H9 (cell line): ENCODE measurements around the gene DBNL. TPM values are rescaled to one million over a fixed set of nuclear protein-coding genes. Genes with fewer than 3 reads are reported as not detected.

ENCODE experiments used
- DNase-seq: peaks from one replicate; pipeline ENCODE4 v3.0.0-alpha.2; 2017
- H2AFZ ChIP-seq: one replicate; pipeline ENCODE4 v1.6.1; 2013; ENCODE audit warnings: mild to moderate bottlenecking, low read length, control low read depth, moderate library complexity
- H2AK5ac ChIP-seq: 2 replicates; pipeline ENCODE4 v1.6.1; 2013; ENCODE audit warnings: low read length, control low read depth, mixed read lengths; ENCODE audit not compliant: insufficient read length
- H2BK120ac ChIP-seq: one replicate; pipeline ENCODE4 v1.6.1; 2013; ENCODE audit warnings: low read depth, mild to moderate bottlenecking, low read length, control low read depth, inconsistent platforms; ENCODE audit not compliant: poor library complexity, severe bottlenecking
- H2BK12ac ChIP-seq: 2 replicates; pipeline ENCODE4 v1.6.1; 2013; ENCODE audit warnings: low read length, control low read depth, mixed read lengths, low read depth; ENCODE audit not compliant: insufficient read length
- H2BK15ac ChIP-seq: 2 replicates; pipeline ENCODE4 v1.6.1; 2013; ENCODE audit warnings: low read depth, low read length, control low read depth
- H2BK20ac ChIP-seq: one replicate; pipeline ENCODE4 v1.6.1; 2013; ENCODE audit warnings: low read depth, mild to moderate bottlenecking, low read length, control low read depth, inconsistent platforms; ENCODE audit not compliant: poor library complexity, severe bottlenecking
- H2BK5ac ChIP-seq: 2 replicates; pipeline ENCODE4 v1.6.1; 2013; ENCODE audit warnings: low read length, control low read depth, mixed read lengths; ENCODE audit not compliant: insufficient read length
- H3K14ac ChIP-seq: 2 replicates; pipeline ENCODE4 v1.6.1; 2013; ENCODE audit warnings: low read length, control low read depth; ENCODE audit not compliant: insufficient read depth
- H3K18ac ChIP-seq: 2 replicates; pipeline ENCODE4 v1.6.1; 2013; ENCODE audit warnings: low read depth, mild to moderate bottlenecking, mixed read lengths, low read length, control low read depth; ENCODE audit not compliant: insufficient read length
- H3K23ac ChIP-seq: 2 replicates; pipeline ENCODE4 v1.6.1; 2013; ENCODE audit warnings: low read length, control low read depth, mixed read lengths, low read depth; ENCODE audit not compliant: insufficient read length
- H3K23me2 ChIP-seq: 2 replicates; pipeline ENCODE4 v1.6.1; 2013; ENCODE audit warnings: low read depth, mild to moderate bottlenecking, mixed read lengths, low read length, control low read depth; ENCODE audit not compliant: insufficient read length, poor library complexity, severe bottlenecking
- H3K27ac ChIP-seq: 2 replicates; pipeline ENCODE4 v1.5.1; 2013; ENCODE audit warnings: low read length, control low read depth, mixed read lengths, low read depth; ENCODE audit not compliant: insufficient read length
- H3K27me3 ChIP-seq: 2 replicates; pipeline ENCODE4 v1.6.1; 2013; ENCODE audit warnings: low read length, control low read depth, inconsistent platforms; ENCODE audit not compliant: insufficient read depth
- H3K4ac ChIP-seq: 2 replicates; pipeline ENCODE4 v1.6.1; 2013; ENCODE audit warnings: low read depth, mild to moderate bottlenecking, control low read depth, inconsistent platforms, low read length, moderate library complexity
- H3K4me1 ChIP-seq: 2 replicates; pipeline ENCODE4 v1.6.1; 2013; ENCODE audit warnings: low read length, control low read depth, inconsistent platforms; ENCODE audit not compliant: insufficient read depth
- H3K4me2 ChIP-seq: 2 replicates; pipeline ENCODE4 v1.6.1; 2013; ENCODE audit warnings: low read length, control low read depth, mixed read lengths; ENCODE audit not compliant: insufficient read length, insufficient read depth
- H3K56ac ChIP-seq: 2 replicates; pipeline ENCODE4 v1.6.1; 2013; ENCODE audit warnings: low read depth, mild to moderate bottlenecking, mixed read lengths, low read length, control low read depth; ENCODE audit not compliant: insufficient read length
- H3K79me1 ChIP-seq: 2 replicates; pipeline ENCODE4 v1.6.1; 2013; ENCODE audit warnings: low read depth, mild to moderate bottlenecking, moderate library complexity, low read length, control low read depth, inconsistent platforms; ENCODE audit not compliant: insufficient read depth, poor library complexity, severe bottlenecking
- H3K79me2 ChIP-seq: 2 replicates; pipeline ENCODE4 v1.6.1; 2013; ENCODE audit warnings: low read length, control low read depth, inconsistent platforms; ENCODE audit not compliant: insufficient read depth
- H3K9ac ChIP-seq: 2 replicates; pipeline ENCODE4 v1.6.1; 2013; ENCODE audit warnings: low read length, control low read depth, mixed read lengths; ENCODE audit not compliant: insufficient read length; ENCODE audit errors: extremely low read depth
- H3K9me3 ChIP-seq: one replicate; pipeline ENCODE4 v1.6.1; 2013; ENCODE audit warnings: low read depth, low read length, inconsistent platforms; ENCODE audit not compliant: control insufficient read depth
- H3T11ph ChIP-seq: one replicate; pipeline ENCODE4 v1.6.1; 2013; ENCODE audit warnings: mild to moderate bottlenecking, low read length, control low read depth, inconsistent platforms
- H4K20me1 ChIP-seq: one replicate; pipeline ENCODE4 v1.6.1; 2013; ENCODE audit not compliant: control insufficient read depth, insufficient read length, insufficient read depth
- H4K5ac ChIP-seq: 2 replicates; pipeline ENCODE4 v1.6.1; 2013; ENCODE audit warnings: low read depth, mild to moderate bottlenecking, mixed read lengths, low read length, control low read depth; ENCODE audit not compliant: insufficient read length
- H4K8ac ChIP-seq: replicated peaks from 2 replicates; pipeline ENCODE4 v1.6.1; 2013; ENCODE audit warnings: low read length, control low read depth, mixed read lengths, low read depth; ENCODE audit not compliant: insufficient read length
- H4K91ac ChIP-seq: 2 replicates; pipeline ENCODE4 v1.6.1; 2013; ENCODE audit warnings: low read depth, mild to moderate bottlenecking, moderate library complexity, mixed read lengths, low read length, control low read depth; ENCODE audit not compliant: insufficient read length
- H3K27ac Mint-ChIP-seq, 3 experiments: 2 replicates in 2 of 3; 3 replicates in 1 of 3; pipeline ENCODE4 v1.8.0; 2020 to 2021; ENCODE audit warnings: mixed read lengths in 3 of 3, mild to moderate bottlenecking in 1 of 3, moderate library complexity in 1 of 3
- H3K27me3 Mint-ChIP-seq: 2 replicates; pipeline ENCODE4 v1.8.0; 2021; ENCODE audit warnings: low read depth, mild to moderate bottlenecking, moderate library complexity, mixed read lengths
- H3K36me3 Mint-ChIP-seq, 3 experiments: 2 replicates in 2 of 3; 3 replicates in 1 of 3; pipeline ENCODE4 v1.8.0; 2020 to 2021; ENCODE audit warnings: low read depth in 3 of 3, mixed read lengths in 3 of 3; ENCODE audit not compliant: insufficient read depth in 1 of 3
- H3K4me1 Mint-ChIP-seq, 2 experiments: 2 replicates each; pipeline ENCODE4 v1.8.0; 2020; ENCODE audit warnings: mixed read lengths in 2 of 2
- H3K4me3 Mint-ChIP-seq, 2 experiments: 2 replicates in 1 of 2; 3 replicates in 1 of 2; pipeline ENCODE4 v1.8.0; 2020 to 2021; ENCODE audit warnings: mild to moderate bottlenecking in 2 of 2, mixed read lengths in 2 of 2, moderate library complexity in 1 of 2
- H3K9me3 Mint-ChIP-seq, 2 experiments: 2 replicates in 1 of 2; 3 replicates in 1 of 2; pipeline ENCODE4 v1.8.0; 2020; ENCODE audit warnings: mild to moderate bottlenecking in 2 of 2, mixed read lengths in 2 of 2, moderate library complexity in 1 of 2
- WGBS: extraction: QIAGEN DNeasy Blood & Tissue Kit; methylation state at CpG from one replicate; pipeline ENCODE4 v1.1.7; 2013; ENCODE audit warnings: missing lambda C conversion rate, low lambda C conversion rate, mixed read lengths; ENCODE audit not compliant: insufficient read length; ENCODE audit errors: extremely low coverage; 5-methylcytosine and 5-hydroxymethylcytosine counted together
- total RNA-seq: library from RNA; stranded (reverse); gene quantifications from 2 replicates; pipeline ENCODE4 v1.2.1, GENCODE V29; 2021
- TF ChIP-seq, protein P1 (sequence below): fragments of 200-600 bp; sonication (generic); conservative IDR thresholded peaks from 3 replicates; pipeline ENCODE4 v1.8.0; 2021; ENCODE audit warnings: antibody characterized with exemption, mild to moderate bottlenecking

DBNL gene
- total RNA-seq, 1 experiment from 2014 or later = 51.3 TPM

DNA sequence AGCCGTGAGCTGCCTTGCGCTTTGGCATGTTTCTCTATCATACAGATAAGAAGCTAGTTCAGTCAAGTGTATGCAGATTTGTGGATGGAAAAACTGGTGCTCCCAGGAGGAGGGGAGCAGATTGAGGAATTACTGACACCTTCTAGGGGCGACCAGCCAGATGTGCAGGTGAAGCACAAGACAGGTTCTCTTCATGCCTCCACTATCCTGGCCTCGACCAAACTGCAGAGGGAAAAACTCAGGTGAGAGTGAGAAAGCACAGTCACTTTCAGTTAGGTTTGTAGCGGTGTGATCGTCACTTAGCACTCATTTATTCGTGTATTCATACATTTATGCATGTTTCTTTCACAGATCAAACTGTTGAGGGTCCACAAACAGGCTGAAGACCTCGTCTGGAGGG lies 600 bp upstream of the DBNL start:
- DNase-seq = no peak
- H2BK12ac ChIP-seq = no peak overlapping the region
- H3K56ac ChIP-seq = no peak overlapping the region
- no peak overlapping the region for H3K14ac ChIP-seq
- H4K91ac ChIP-seq = no peak overlapping the region
- H3K23ac ChIP-seq = no peak overlapping the region
- H3K9me3 ChIP-seq = no peaks in the 10 kb centered on the region
- H2AK5ac ChIP-seq = no peak overlapping the region
- Mint-ChIP-seq H3K9me3 (peaks cover 2 to 3% of the 10 kb centered on the region in 2 experiments; a peak in 4 of 5 replicates), H3K27me3 (peaks cover 21% of the 10 kb centered on the region), H3K4me1 (peaks cover 17 to 24% of the 10 kb centered on the region in 2 experiments), H3K4me3 (peak overlapping the region; percentile 84 to 87), H3K27ac (peak overlapping the region; percentile 27 to 92 (median 81); a peak in 3 of 7 replicates), H3K36me3 (peaks cover 0 to 11% (median 1%) of the 10 kb centered on the region in 3 experiments; a peak in 5 of 7 replicates)
- no peak overlapping the region for H3K18ac ChIP-seq
- H3K4me2 ChIP-seq = peak overlapping the region; percentile 81
- no peak overlapping the region for H3K4ac ChIP-seq
- H3K23me2 ChIP-seq = peaks cover 15% of the 10 kb centered on the region
- no peak overlapping the region for H2BK5ac ChIP-seq
- TF ChIP-seq, protein P1, sequence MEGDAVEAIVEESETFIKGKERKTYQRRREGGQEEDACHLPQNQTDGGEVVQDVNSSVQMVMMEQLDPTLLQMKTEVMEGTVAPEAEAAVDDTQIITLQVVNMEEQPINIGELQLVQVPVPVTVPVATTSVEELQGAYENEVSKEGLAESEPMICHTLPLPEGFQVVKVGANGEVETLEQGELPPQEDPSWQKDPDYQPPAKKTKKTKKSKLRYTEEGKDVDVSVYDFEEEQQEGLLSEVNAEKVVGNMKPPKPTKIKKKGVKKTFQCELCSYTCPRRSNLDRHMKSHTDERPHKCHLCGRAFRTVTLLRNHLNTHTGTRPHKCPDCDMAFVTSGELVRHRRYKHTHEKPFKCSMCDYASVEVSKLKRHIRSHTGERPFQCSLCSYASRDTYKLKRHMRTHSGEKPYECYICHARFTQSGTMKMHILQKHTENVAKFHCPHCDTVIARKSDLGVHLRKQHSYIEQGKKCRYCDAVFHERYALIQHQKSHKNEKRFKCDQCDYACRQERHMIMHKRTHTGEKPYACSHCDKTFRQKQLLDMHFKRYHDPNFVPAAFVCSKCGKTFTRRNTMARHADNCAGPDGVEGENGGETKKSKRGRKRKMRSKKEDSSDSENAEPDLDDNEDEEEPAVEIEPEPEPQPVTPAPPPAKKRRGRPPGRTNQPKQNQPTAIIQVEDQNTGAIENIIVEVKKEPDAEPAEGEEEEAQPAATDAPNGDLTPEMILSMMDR = no peak
- no peak overlapping the region for H2BK120ac ChIP-seq
- no peaks in the 10 kb centered on the region for H3K27me3 ChIP-seq
- no CpG with 5 or more reads among the region's 8 CpGs for WGBS
- no peak overlapping the region for H3T11ph ChIP-seq
- H3K27ac ChIP-seq = no peak overlapping the region
- H2BK20ac ChIP-seq = no peak overlapping the region
- H4K20me1 ChIP-seq = no peaks in the 10 kb centered on the region
- peak overlapping the region; percentile 18 for H3K9ac ChIP-seq
- no peak overlapping the region for H4K5ac ChIP-seq
- H3K79me1 ChIP-seq = no peaks in the 10 kb centered on the region
- H2BK15ac ChIP-seq = no peak overlapping the region
- no peaks in the 10 kb centered on the region; the same call in 1 of the 2 replicates for H3K4me1 ChIP-seq
- H2AFZ ChIP-seq = peak overlapping the region; percentile 11
- peaks cover 2% of the 10 kb centered on the region; the same call in 1 of the 2 replicates for H3K79me2 ChIP-seq
- H4K8ac ChIP-seq = no peak overlapping the region
